H1 (cell line): ENCODE results near the gene ADCYAP1. TPM values are rescaled to one million over a fixed set of nuclear protein-coding genes. Genes with fewer than 3 reads are reported as not detected.

Experiments used
- CTCF ChIA-PET: fragments of 300-600 bp; sonication (Branson Sonifier 250); formaldehyde crosslinking; loops from one replicate; lab custom pipeline; 2021; ENCODE audit not compliant: partially characterized antibody; lab: Charles Lee
- POLR2A ChIA-PET: fragments of 300-600 bp; sonication (Branson Sonifier 250); formaldehyde crosslinking; loops from one replicate; lab custom pipeline; 2021; ENCODE audit warnings: inconsistent platforms; ENCODE audit not compliant: partially characterized antibody; lab: Charles Lee
- DNase-seq, 2 experiments: peaks; one replicate each; pipeline versions ENCODE4 v3.0.0 to v3.0.0-alpha.2; 2010 to 2022; ENCODE audit warnings: low spot score in 2 of 2, low read depth in 1 of 2, mixed read lengths in 1 of 2
- FAIRE-seq: peaks from 2 replicates; lab custom pipeline; 2011; peaks lifted over from hg19 to GRCh38; lab: Jason Lieb, UNC
- H2AFZ ChIP-seq: 2 replicates; pipeline ENCODE4 v1.8.1; 2012; ENCODE audit warnings: low read length, inconsistent platforms
- H2AK5ac ChIP-seq: 2 replicates; pipeline ENCODE4 v1.6.1; 2013; ENCODE audit warnings: low read depth, low read length
- H2BK120ac ChIP-seq: replicated peaks from 2 replicates; pipeline ENCODE3; 2013; ENCODE audit warnings: low read depth, low read length, inconsistent platforms
- H2BK12ac ChIP-seq: 2 replicates; pipeline ENCODE4 v1.6.1; 2013; ENCODE audit warnings: low read depth, low read length
- H2BK15ac ChIP-seq: 2 replicates; pipeline ENCODE4 v1.6.1; 2013; ENCODE audit warnings: low read length
- H2BK20ac ChIP-seq: 2 replicates; pipeline ENCODE4 v1.6.1; 2013; ENCODE audit warnings: low read length
- H2BK5ac ChIP-seq: 2 replicates; pipeline ENCODE4 v1.6.1; 2013; ENCODE audit warnings: low read depth, low read length
- H3K14ac ChIP-seq: 2 replicates; pipeline ENCODE4 v1.6.1; 2013; ENCODE audit warnings: inconsistent platforms; ENCODE audit not compliant: insufficient read length
- H3K18ac ChIP-seq: 2 replicates; pipeline ENCODE4 v1.6.1; 2013; ENCODE audit warnings: low read length; ENCODE audit errors: extremely low read depth
- H3K23ac ChIP-seq: 2 replicates; pipeline ENCODE4 v1.6.1; 2013; ENCODE audit warnings: inconsistent platforms; ENCODE audit not compliant: insufficient read length
- H3K23me2 ChIP-seq: 2 replicates; pipeline ENCODE4 v1.6.1; 2013; ENCODE audit warnings: low read depth, low read length
- H3K27ac ChIP-seq: 2 replicates; pipeline ENCODE4 v1.6.1; 2011; ENCODE audit warnings: low read depth, low read length, inconsistent platforms
- H3K27me3 ChIP-seq, 4 experiments: replicated peaks in 1 of 4; 1 replicate in 1 of 4; 2 replicates in 3 of 4; pipeline versions ENCODE4 v1.6.1 to v1.8.1; 2011 to 2013; ENCODE audit warnings: low read length in 3 of 4, mild to moderate bottlenecking in 3 of 4, inconsistent platforms in 2 of 4, mixed read lengths in 2 of 4, moderate library complexity in 1 of 4; ENCODE audit not compliant: control insufficient read depth in 3 of 4, insufficient read depth in 3 of 4; ENCODE audit errors: extremely low read depth in 1 of 4
- H3K36me3 ChIP-seq, 4 experiments: 2 replicates each; pipeline versions ENCODE4 v1.6.1 to v1.8.1; 2011 to 2013; ENCODE audit warnings: mild to moderate bottlenecking in 4 of 4, low read length in 3 of 4, moderate library complexity in 2 of 4, control low read depth in 1 of 4, inconsistent platforms in 1 of 4; ENCODE audit not compliant: insufficient read depth in 4 of 4, control insufficient read depth in 2 of 4
- H3K4ac ChIP-seq: replicated peaks from 2 replicates; pipeline ENCODE3; 2013; ENCODE audit warnings: low read length, low read depth, mixed read lengths, inconsistent platforms; ENCODE audit not compliant: insufficient read length
- H3K4me1 ChIP-seq, 4 experiments: replicated peaks in 1 of 4; 1 replicate in 1 of 4; 2 replicates in 3 of 4; pipeline versions ENCODE4 v1.6.1 to v1.8.1; 2011 to 2013; ENCODE audit warnings: low read length in 3 of 4, inconsistent platforms in 2 of 4, mixed read lengths in 1 of 4; ENCODE audit not compliant: insufficient read depth in 4 of 4, control insufficient read depth in 3 of 4
- H3K4me2 ChIP-seq, 2 experiments: 2 replicates each; pipeline versions ENCODE4 v1.6.1 to v1.8.1; 2011 to 2013; ENCODE audit warnings: low read depth in 2 of 2, low read length in 2 of 2, control low read depth in 1 of 2, inconsistent platforms in 1 of 2, mild to moderate bottlenecking in 1 of 2; ENCODE audit not compliant: insufficient read depth in 1 of 2
- H3K4me3 ChIP-seq, 4 experiments: fragments of 200-600, 300-600 bp in 1 of 4; sonication (generic), shearing (Covaris generic), sonication (Bioruptor Twin) in 1 of 4; 2 replicates each; pipeline versions ENCODE4 v1.5.1 to v1.8.1; 2011 to 2016; ENCODE audit warnings: low read length in 4 of 4, low read depth in 3 of 4, control low read depth in 2 of 4, inconsistent platforms in 2 of 4, mild to moderate bottlenecking in 2 of 4, mixed read lengths in 1 of 4, moderate library complexity in 1 of 4; ENCODE audit not compliant: insufficient read depth in 2 of 4; ENCODE audit errors: extremely low read depth in 1 of 4
- H3K56ac ChIP-seq: replicated peaks from 2 replicates; pipeline ENCODE3; 2013; ENCODE audit warnings: low read depth, mild to moderate bottlenecking, mixed read lengths, low read length, inconsistent platforms; ENCODE audit not compliant: insufficient read length
- H3K79me1 ChIP-seq: 2 replicates; pipeline ENCODE4 v1.6.1; 2013; ENCODE audit warnings: low read depth, low read length, control low read depth
- H3K79me2 ChIP-seq, 2 experiments: 2 replicates each; pipeline versions ENCODE4 v1.6.1 to v1.8.1; 2012 to 2013; ENCODE audit warnings: low read length in 2 of 2, mild to moderate bottlenecking in 2 of 2, inconsistent platforms in 1 of 2; ENCODE audit not compliant: insufficient read depth in 2 of 2, control insufficient read depth in 1 of 2
- H3K9ac ChIP-seq, 4 experiments: replicated peaks in 1 of 4; 1 replicate in 1 of 4; 2 replicates in 3 of 4; pipeline versions ENCODE4 v1.6.1 to v1.8.1; 2011 to 2013; ENCODE audit warnings: low read depth in 3 of 4, low read length in 3 of 4, control low read depth in 2 of 4, mild to moderate bottlenecking in 2 of 4, moderate library complexity in 2 of 4, inconsistent platforms in 1 of 4; ENCODE audit errors: extremely low read depth in 1 of 4
- H3K9me3 ChIP-seq, 2 experiments: 2 replicates each; pipeline versions ENCODE4 v1.6.1 to v1.8.1; 2012 to 2013; ENCODE audit warnings: mild to moderate bottlenecking in 2 of 2, moderate library complexity in 2 of 2, control low read depth in 1 of 2, inconsistent platforms in 1 of 2, low read depth in 1 of 2, low read length in 1 of 2, mixed read lengths in 1 of 2; ENCODE audit not compliant: insufficient read depth in 2 of 2
- H4K20me1 ChIP-seq, 2 experiments: replicated peaks in 1 of 2; 2 replicates each; pipeline versions ENCODE3 to v1.8.1; 2011 to 2013; ENCODE audit warnings: inconsistent platforms in 2 of 2, low read length in 2 of 2, mild to moderate bottlenecking in 1 of 2; ENCODE audit not compliant: insufficient read depth in 2 of 2, control insufficient read depth in 1 of 2
- H4K5ac ChIP-seq: 2 replicates; pipeline ENCODE4 v1.6.1; 2013; ENCODE audit warnings: low read length, low read depth, mixed read lengths, inconsistent platforms; ENCODE audit not compliant: insufficient read length
- H4K8ac ChIP-seq: 2 replicates; pipeline ENCODE4 v1.8.0; 2013; ENCODE audit warnings: mild to moderate bottlenecking, moderate library complexity, low read length, inconsistent platforms; ENCODE audit not compliant: insufficient read depth; ENCODE audit errors: extremely low read depth
- H4K91ac ChIP-seq: replicated peaks from 2 replicates; pipeline ENCODE3; 2013; ENCODE audit warnings: low read length, mixed read lengths, inconsistent platforms; ENCODE audit not compliant: insufficient read length
- CHD1 ChIP-seq: IDR thresholded peaks from 2 replicates; pipeline ENCODE4 v1.6.1; 2012; ENCODE audit warnings: low read depth, low read length, improper control_type of control experiment
- HDAC6 ChIP-seq: IDR thresholded peaks from one replicate; pipeline ENCODE4 v1.7.1; 2012; ENCODE audit warnings: low read depth, mild to moderate bottlenecking, inconsistent platforms, low read length, moderate library complexity
- MAFK ChIP-seq: IDR thresholded peaks from 2 replicates; pipeline ENCODE4 v1.6.1; 2012; ENCODE audit warnings: low read depth, mild to moderate bottlenecking, improper control_type of control experiment, low read length
- NRF1 ChIP-seq: IDR thresholded peaks from 2 replicates; pipeline ENCODE4 v1.6.1; 2011; ENCODE audit warnings: mild to moderate bottlenecking, low read depth, low read length, improper control_type of control experiment
- POLR2A ChIP-seq, 2 experiments: IDR thresholded peaks; 1 replicate in 1 of 2; 2 replicates in 1 of 2; pipeline ENCODE4 v1.6.1; 2011; ENCODE audit warnings: low read depth in 2 of 2, low read length in 2 of 2, mild to moderate bottlenecking in 2 of 2; ENCODE audit errors: control extremely low read depth in 1 of 2
- SP2 ChIP-seq: IDR thresholded peaks from 2 replicates; pipeline ENCODE4 v1.6.1; 2012; ENCODE audit warnings: mild to moderate bottlenecking, low read length, inconsistent platforms
- TCF12 ChIP-seq: IDR thresholded peaks from 2 replicates; pipeline ENCODE4 v1.6.1; 2011; ENCODE audit warnings: low read depth, mild to moderate bottlenecking, low read length
- TEAD4 ChIP-seq: IDR thresholded peaks from 2 replicates; pipeline ENCODE4 v1.6.1; 2012; ENCODE audit warnings: low read depth, low read length, inconsistent platforms, mixed read lengths
- WGBS, 2 experiments: shearing (Covaris generic) in 1 of 2; methylation state at CpG; one replicate each; pipeline versions ENCODE4 v1.1.6 to v1.1.7; 2013 to 2015; ENCODE audit warnings: low lambda C conversion rate in 2 of 2, mixed read lengths in 2 of 2, inconsistent platforms in 1 of 2, low coverage in 1 of 2, missing lambda C conversion rate in 1 of 2; ENCODE audit not compliant: insufficient replicate concordance in 2 of 2, insufficient coverage in 1 of 2, insufficient read length in 1 of 2; ENCODE audit errors: extremely low coverage in 1 of 2, missing lambda C conversion rate in 1 of 2; 5-methylcytosine and 5-hydroxymethylcytosine counted together
- polyA plus RNA-seq, 7 experiments: library from polyadenylated mRNA; depleted of rRNA in 3 of 7; stranded (reverse) in 5 of 7; unstranded in 2 of 7; fragments of >200 nt in 5 of 7; fragments of 200-250 nt in 2 of 7; gene quantifications; 1 replicate in 5 of 7; 2 replicates in 1 of 7; 4 replicates in 1 of 7; pipeline versions ENCODE4 v1.2.1 to v1.2.3, GENCODE V29; 2011 to 2013; ENCODE audit warnings: missing spikeins in 2 of 7, mixed read lengths in 2 of 7
- total RNA-seq: library from RNA; stranded (reverse); fragmentation: NEBNext Ultra II Directional; extraction: Animal tissue kit (Norgen Biotek cat#: 25700); gene quantifications from 2 replicates; pipeline ENCODE4 v1.2.1, GENCODE V29; 2021

ADCYAP1 gene
- total and polyA plus RNA-seq, 2 of the 8 experiments (the other 6 are each of a cell fraction or from before 2014, with no cell fraction given): 0.02 TPM; not detected in 1

GRCh38 chr18:877238-877637 is 27.4 kb upstream of the ADCYAP1 start:
- no peak for FAIRE-seq
- DNase-seq: no peak
- Histone ChIP-seq H2AFZ (no peak overlapping the region), H3K14ac (no peak overlapping the region), H3K4me1 (no peaks in the 10 kb centered on the region), H4K8ac (no peak overlapping the region), H3K79me2 (no peaks in the 10 kb centered on the region), H2BK120ac (no peak overlapping the region), H2BK5ac (no peak overlapping the region), H3K27me3 (no peaks in the 10 kb centered on the region), H2BK20ac (no peak overlapping the region), H4K20me1 (no peaks in the 10 kb centered on the region), H3K79me1 (no peaks in the 10 kb centered on the region), H3K9ac (no peak overlapping the region), H4K91ac (no peak overlapping the region), H3K4ac (no peak overlapping the region), H4K5ac (no peak overlapping the region), H2BK15ac (no peak overlapping the region), H3K23ac (no peak overlapping the region), H3K9me3 (no peaks in the 10 kb centered on the region; a peak in 1 of 4 replicates), H2AK5ac (no peak overlapping the region), H3K23me2 (no peaks in the 10 kb centered on the region), H3K27ac (no peak overlapping the region), H3K4me2 (no peak overlapping the region), H3K36me3 (no peaks in the 10 kb centered on the region), H2BK12ac (no peak overlapping the region), H3K56ac (no peak overlapping the region), H3K18ac (no peak overlapping the region), H3K4me3 (no peak overlapping the region)
- ChIA-PET POLR2A (interaction anchor here (0.6 kb wide), 1 partner anchor 105 kb away, joined by 3 read pairs; no protein-coding TSS in a partner anchor), CTCF (interaction anchor here (1.1 to 2.2 kb wide), 2 partner anchors 13 to 84 kb away, joined by 4 to 8 read pairs; no protein-coding TSS in a partner anchor)
- 97% methylated on average over 6 of the region's 6 CpGs; no CpG with 5 or more reads in 1 of the 2 experiments for WGBS, 2 experiments
- TF ChIP-seq NRF1: no peak
- TF ChIP-seq CHD1: no peak
- no peak for TF ChIP-seq MAFK
- no peak for TF ChIP-seq SP2
- no peak for TF ChIP-seq TCF12
- no peak for TF ChIP-seq HDAC6
- TF ChIP-seq TEAD4: no peak
- no peak for TF ChIP-seq POLR2A (IDR thresholded peaks at IDR 0.05; ENCODE audit: control extremely low read depth in 1 of 2, low read depth in 2 of 2, low read length in 2 of 2)
